Mucosa of descending colon (tissue), 3 donors: ENCODE data around the gene HEPACAM. TPM values are rescaled to one million over a fixed set of nuclear protein-coding genes. Genes with fewer than 3 reads are reported as not detected.

Experiments used
- ATAC-seq: fragments of 200-7000 bp; cut with Tn5 transposase; one replicate; pipeline ENCODE4 v1.9.1; 2020; ENCODE audit warnings: mild to moderate bottlenecking, moderate library complexity
- DNase-seq, 3 donors: peaks; one replicate each; pipeline ENCODE4 v3.0.0-alpha.2; 2020
- H3K36me3 ChIP-seq: fragments of 200-600 bp; one replicate; pipeline ENCODE4 v1.8.0; 2021; ENCODE audit warnings: low read depth, mild to moderate bottlenecking
- H3K4me1 ChIP-seq: fragments of 200-600 bp; one replicate; pipeline ENCODE4 v1.8.0; 2021; ENCODE audit warnings: low read depth, mild to moderate bottlenecking
- H3K4me3 ChIP-seq: fragments of 200-600 bp; one replicate; pipeline ENCODE4 v1.8.0; 2021; ENCODE audit warnings: mild to moderate bottlenecking
- H3K9me3 ChIP-seq: fragments of 200-600 bp; one replicate; pipeline ENCODE4 v1.8.0; 2021; ENCODE audit warnings: mild to moderate bottlenecking
- CTCF ChIP-seq: fragments of 200-600 bp; IDR thresholded peaks from one replicate; pipeline ENCODE4 v1.8.0; 2022; ENCODE audit warnings: antibody characterized with exemption, mild to moderate bottlenecking
- intact Hi-C, 2 donors: fragments of 100-400 bp; cut with DNase I in 1 of 2; cut with micrococcal nuclease in 1 of 2; formaldehyde crosslinking; loops; one replicate each; pipeline versions ENCODE4 v1.11.0 to v1.11.1; 2022; cut with DNase I, micrococcal nuclease
- total RNA-seq, 3 donors: library from RNA; stranded (reverse); fragmentation: NEBNext Ultra II Directional in 2 of 3; extraction: Animal tissue kit (Norgen Biotek cat#: 25700) in 2 of 3; gene quantifications; one replicate each; pipeline versions ENCODE4 v1.2.1 to v1.2.4, GENCODE V29; 2021 to 2023
- donor health status: DM: no; HTN: no; CAD: no; lungs with moderate emphysema.
- donor health status: DM: no; HTN: no; CAD: no.
- donor health status: DM: no; HTN: yes; CAD: no.

Gene HEPACAM
- total RNA-seq, 3 donors from 2014 or later = 0.57 TPM; not detected in 2

GRCh38 chr11:124955035-124955434 is 19.2 kb upstream of the HEPACAM start:
- TF ChIP-seq CTCF = no peak
- DNase-seq (no peak), ATAC-seq (no peak)
- H3K4me1 ChIP-seq = no peaks in the 10 kb centered on the region
- no peaks in the 10 kb centered on the region for H3K9me3 ChIP-seq
- no peak overlapping the region for H3K4me3 ChIP-seq
- intact Hi-C loops = no loop called here
- H3K36me3 ChIP-seq = no peaks in the 10 kb centered on the region

- intact Hi-C loops = no loop called here
- H3K4me3 ChIP-seq = peak overlapping the region; percentile 18
- ATAC-seq = no peak
- no peak for DNase-seq
- no peaks in the 10 kb centered on the region for H3K4me1 ChIP-seq
- H3K9me3 ChIP-seq = no peaks in the 10 kb centered on the region
- no peaks in the 10 kb centered on the region for H3K36me3 ChIP-seq
- no peak for TF ChIP-seq CTCF
These were observed 18.7 kb upstream of the HEPACAM start for GRCh38 chr11:124954590-124954955.

- Histone ChIP-seq H3K4me1 (no peaks in the 10 kb centered on the region), H3K4me3 (peak within 1 kb of the TSS; percentile 18), H3K36me3 (no peaks in the 10 kb centered on the region), H3K9me3 (no peaks in the 10 kb centered on the region)
- intact Hi-C loops = no loop called here
- no peak for TF ChIP-seq CTCF
- DNase-seq = peak; percentile 97 to 98 (median 98)
- peak; percentile 100 for ATAC-seq
These were observed 18.1 kb upstream of the HEPACAM start, which contains the start of gene CCDC15 for GRCh38 chr11:124953753-124954589. CCDC15 (plus strand) TSS chr11:124954202; CDS start chr11:124954733, 531 bp downstream.

GRCh38 chr11:124951341-124951740 is 15.5 kb upstream of the HEPACAM start:
- H3K36me3 ChIP-seq = no peaks in the 10 kb centered on the region
- intact Hi-C loops = no loop called here
- H3K4me1 ChIP-seq = no peaks in the 10 kb centered on the region
- DNase-seq (no peak), ATAC-seq (no peak)
- TF ChIP-seq CTCF = no peak
- H3K9me3 ChIP-seq = no peaks in the 10 kb centered on the region
- H3K4me3 ChIP-seq = no peak overlapping the region

- no peaks in the 10 kb centered on the region for H3K4me1 ChIP-seq
- H3K9me3 ChIP-seq = no peaks in the 10 kb centered on the region
- TF ChIP-seq CTCF = no peak
- no peaks in the 10 kb centered on the region for H3K36me3 ChIP-seq
- intact Hi-C loops = no loop called here
- no peak overlapping the region for H3K4me3 ChIP-seq
- DNase-seq (peak in 1 of 3 donors; percentile 4), ATAC-seq (no peak)
These were observed 14.9 kb upstream of the HEPACAM start for GRCh38 chr11:124950601-124951330.
